ENCODE data around the gene MDK.

DNA sequence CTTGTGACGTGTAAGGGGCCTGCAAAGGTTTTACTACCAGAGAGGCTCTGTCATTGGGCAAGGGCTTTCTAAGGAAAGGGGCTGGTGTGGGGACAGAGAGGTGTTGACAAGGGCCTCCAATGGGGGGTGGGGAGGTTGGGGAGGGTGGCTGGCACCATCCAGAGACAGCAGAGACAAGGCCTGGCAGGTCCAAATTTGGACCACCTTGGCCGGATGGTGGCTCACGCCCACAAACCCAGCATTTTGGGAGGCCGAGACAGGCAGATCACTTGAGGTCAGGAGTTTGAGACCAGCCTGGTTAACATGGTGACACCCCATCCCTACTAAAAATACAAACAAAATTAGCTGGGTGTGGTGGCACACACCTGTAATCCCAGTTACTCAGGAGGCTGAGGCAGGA, 12.3 kb downstream of the MDK start:
- no peak for TF ChIP-seq GATA3 (IDR thresholded peaks at IDR 0.05; ENCODE audit: low read depth, low read length)
- no peak for TF ChIP-seq GATA2 (IDR thresholded peaks at IDR 0.05; ENCODE audit: low read depth, low read length)

All from SH-SY5Y (cell line).